ENCODE measurements around the gene GRB10.

GRB10 gene

GRCh38 chr7:50697748-50698147, 84.9 kb downstream of the GRB10 start:
- ATAC-seq (ENCODE audit: insufficient read depth, low read depth), result no peak
- DNase-seq, result no peak
- Histone ChIP-seq H2AFZ (ENCODE audit: low read depth, low read length) (no peak overlapping the region), H3K27me3 (ENCODE audit: insufficient read depth, low read length, poor library complexity) (peaks cover 31% of the 10 kb centered on the region), H3K4me1 (ENCODE audit: insufficient read depth, low read length) (no peaks in the 10 kb centered on the region), H4K20me1 (ENCODE audit: insufficient read depth, low read length) (no peaks in the 10 kb centered on the region), H3K9me3 (ENCODE audit: insufficient read depth, low read length, severe bottlenecking) (no peaks in the 10 kb centered on the region), H3K27ac (ENCODE audit: low read length) (no peak overlapping the region), H3K9ac (ENCODE audit: low read depth, low read length) (no peak overlapping the region), H3K4me2 (ENCODE audit: insufficient read depth, low read length) (no peak overlapping the region), H3K4me3 (ENCODE audit: low read depth in 1 of 2, low read length in 2 of 2) (no peak overlapping the region), H3K36me3 (ENCODE audit: insufficient read depth, low read length) (no peaks in the 10 kb centered on the region), H3K79me2 (ENCODE audit: insufficient read depth, low read length) (no peaks in the 10 kb centered on the region)
- no peak for TF ChIP-seq CTCF (IDR thresholded peaks at IDR 0.05; ENCODE audit: borderline replicate concordance, extremely low read depth, low read length, poor library complexity, severe bottlenecking)
- no peak for TF ChIP-seq EZH2 (IDR thresholded peaks at IDR 0.05; ENCODE audit: borderline replicate concordance, low read depth, low read length, severe bottlenecking)

GRCh38 chr7:50696810-50697582, 85.7 kb downstream of the GRB10 start:
- Histone ChIP-seq H4K20me1 (ENCODE audit: insufficient read depth, low read length) (no peaks in the 10 kb centered on the region), H3K79me2 (ENCODE audit: insufficient read depth, low read length) (no peaks in the 10 kb centered on the region), H2AFZ (ENCODE audit: low read depth, low read length) (no peak overlapping the region), H3K4me2 (ENCODE audit: insufficient read depth, low read length) (no peak overlapping the region), H3K4me1 (ENCODE audit: insufficient read depth, low read length) (no peaks in the 10 kb centered on the region), H3K9me3 (ENCODE audit: insufficient read depth, low read length, severe bottlenecking) (no peaks in the 10 kb centered on the region), H3K9ac (ENCODE audit: low read depth, low read length) (no peak overlapping the region), H3K36me3 (ENCODE audit: insufficient read depth, low read length) (no peaks in the 10 kb centered on the region), H3K27ac (ENCODE audit: low read length) (no peak overlapping the region), H3K27me3 (ENCODE audit: insufficient read depth, low read length, poor library complexity) (peaks cover 24% of the 10 kb centered on the region), H3K4me3 (ENCODE audit: low read depth in 1 of 2, low read length in 2 of 2) (no peak overlapping the region)
- DNase-seq, result no peak
- 0 out of 3 replicates have a peak, but pooled peaks have one; percentile 42 for ATAC-seq (ENCODE audit: insufficient read depth, low read depth)
- TF ChIP-seq EZH2 (IDR thresholded peaks at IDR 0.05; ENCODE audit: borderline replicate concordance, low read depth, low read length, severe bottlenecking) (no peak), CTCF (IDR thresholded peaks at IDR 0.05; ENCODE audit: borderline replicate concordance, extremely low read depth, low read length, poor library complexity, severe bottlenecking) (peak; percentile 64)

- Histone ChIP-seq H3K4me1 (ENCODE audit: insufficient read depth, low read length) (no peaks in the 10 kb centered on the region), H3K4me3 (ENCODE audit: low read depth in 1 of 2, low read length in 2 of 2) (no peak overlapping the region), H3K36me3 (ENCODE audit: insufficient read depth, low read length) (no peaks in the 10 kb centered on the region), H3K4me2 (ENCODE audit: insufficient read depth, low read length) (no peak overlapping the region), H3K27me3 (ENCODE audit: insufficient read depth, low read length, poor library complexity) (peaks cover 27% of the 10 kb centered on the region), H3K79me2 (ENCODE audit: insufficient read depth, low read length) (no peaks in the 10 kb centered on the region), H3K9me3 (ENCODE audit: insufficient read depth, low read length, severe bottlenecking) (no peaks in the 10 kb centered on the region), H3K27ac (ENCODE audit: low read length) (no peak overlapping the region), H2AFZ (ENCODE audit: low read depth, low read length) (no peak overlapping the region), H4K20me1 (ENCODE audit: insufficient read depth, low read length) (no peaks in the 10 kb centered on the region), H3K9ac (ENCODE audit: low read depth, low read length) (no peak overlapping the region)
- DNase-seq (no peak), ATAC-seq (ENCODE audit: insufficient read depth, low read depth) (no peak)
- TF ChIP-seq EZH2 (IDR thresholded peaks at IDR 0.05; ENCODE audit: borderline replicate concordance, low read depth, low read length, severe bottlenecking), result no peak
- TF ChIP-seq CTCF (IDR thresholded peaks at IDR 0.05; ENCODE audit: borderline replicate concordance, extremely low read depth, low read length, poor library complexity, severe bottlenecking), result no peak
Measured at GRCh38 chr7:50695026-50695425, 87.7 kb downstream of the GRB10 start.
